OCI-M1 (cell line): Measurements from ENCODE around the gene CDK18.
A peak's percentile ranks its signal among the peaks of the same experiment; 100 is the strongest.
"Not testable (repeated sequence)": the region's sequence is repeated elsewhere in the genome, so short reads cannot be mapped to it uniquely, and the experiment has no call there.

ENCODE experiments used
- DNase-seq: peaks from one replicate; lab custom pipeline; 2025; lab: John Stamatoyannopoulos, UW

Gene CDK18

GRCh38 chr1:205481218-205481617, 23.3 kb upstream of the CDK18 start:
- no peak for DNase-seq

DNA sequence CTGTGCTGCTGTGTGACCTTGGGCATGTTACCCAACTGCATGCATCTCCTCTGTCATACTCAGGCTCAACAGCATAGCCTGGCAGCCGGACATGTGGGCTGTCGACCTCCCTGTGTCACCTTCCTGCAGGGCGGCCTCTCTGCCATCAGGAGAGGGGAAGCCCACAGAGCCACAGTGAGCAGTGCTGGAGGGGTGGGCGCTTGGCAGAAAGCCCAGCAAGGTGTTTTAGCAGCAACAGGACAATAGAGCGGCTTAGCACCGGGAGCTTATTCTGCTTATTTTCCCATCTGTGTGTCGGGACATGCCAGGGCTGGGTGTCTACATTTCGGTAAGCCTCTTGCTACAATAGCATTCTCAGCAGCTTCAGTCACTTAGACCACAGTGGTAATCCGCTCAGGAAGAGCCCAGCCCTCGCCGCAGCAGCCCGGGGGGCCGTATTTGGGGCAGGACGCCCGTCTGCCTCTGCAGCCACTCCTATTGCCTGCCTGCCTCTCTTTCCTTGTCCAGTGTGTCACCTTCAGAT, 22.8 kb upstream of the CDK18 start:
- DNase-seq = no peak

DNA sequence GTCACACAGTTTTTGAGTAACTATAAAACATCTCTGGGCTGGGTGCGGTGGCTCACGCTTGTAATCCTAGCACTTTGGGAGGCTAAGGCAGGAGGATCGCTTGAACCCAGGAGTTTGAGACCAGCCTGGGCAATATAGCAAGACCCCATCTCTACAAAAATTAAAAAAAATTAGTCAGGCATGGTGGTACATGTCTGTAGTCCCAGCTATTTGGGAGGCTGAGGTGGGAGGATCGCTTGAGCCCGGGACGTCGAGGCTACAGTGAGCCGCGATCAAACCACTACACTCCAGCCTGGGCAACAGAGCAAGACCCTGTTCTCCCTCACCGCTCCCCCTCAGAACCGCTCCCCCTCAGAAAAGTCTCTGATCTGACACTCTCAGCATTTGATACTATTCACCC, 21.9 kb upstream of the CDK18 start:
- DNase-seq = not testable (repeated sequence)

- no peak for DNase-seq
Measured at GRCh38 chr1:205483372-205483771, 21.1 kb upstream of the CDK18 start.

DNA sequence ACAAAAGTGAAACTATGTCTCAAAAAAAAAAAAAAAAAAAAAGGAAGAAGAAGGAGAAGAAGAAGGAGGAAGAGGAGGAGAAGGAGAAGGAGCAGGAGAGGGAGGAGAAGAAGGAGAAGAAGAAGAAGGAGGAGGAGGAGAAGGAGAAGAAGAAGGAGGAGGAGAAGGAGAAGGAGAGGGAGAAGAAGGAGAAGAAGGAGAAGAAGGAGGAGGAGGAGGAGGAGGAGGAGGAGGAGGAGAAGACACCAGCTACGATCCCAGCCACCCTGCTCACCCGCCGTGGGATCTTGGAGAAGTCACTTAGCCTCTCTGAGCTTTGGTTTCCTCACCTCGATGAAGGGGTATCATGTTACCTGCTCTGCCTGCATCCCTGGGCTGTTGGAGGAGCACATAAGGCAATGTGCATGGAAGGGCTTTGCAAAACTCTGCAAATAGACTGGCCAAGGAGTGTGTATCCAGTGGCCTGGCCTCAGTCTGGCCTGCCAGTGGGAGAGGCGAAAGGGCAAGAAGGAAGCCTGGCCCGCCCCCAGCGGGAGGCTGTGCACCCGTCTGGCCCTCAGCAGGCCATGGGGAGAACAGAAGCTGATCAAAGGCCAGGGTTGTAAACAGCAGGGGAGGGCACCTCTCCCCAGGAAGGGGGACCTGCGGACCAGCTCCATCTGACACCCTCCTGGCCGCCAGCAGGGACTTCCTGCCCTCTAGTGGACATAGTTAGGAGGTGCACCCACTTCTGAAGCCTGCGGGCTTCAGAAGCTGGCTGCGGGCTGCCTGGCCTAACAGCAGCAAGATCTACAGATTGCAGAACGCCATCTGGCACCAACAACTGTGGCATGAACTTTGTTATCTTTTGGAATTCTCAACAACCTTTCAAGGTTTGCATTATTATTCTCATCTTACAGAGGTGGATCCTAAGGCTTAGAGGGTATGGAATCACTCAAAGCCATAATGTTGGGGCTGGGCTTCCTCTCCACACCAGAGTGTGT, 19.2 kb upstream of the CDK18 start:
- DNase-seq = peak; percentile 85

DNA sequence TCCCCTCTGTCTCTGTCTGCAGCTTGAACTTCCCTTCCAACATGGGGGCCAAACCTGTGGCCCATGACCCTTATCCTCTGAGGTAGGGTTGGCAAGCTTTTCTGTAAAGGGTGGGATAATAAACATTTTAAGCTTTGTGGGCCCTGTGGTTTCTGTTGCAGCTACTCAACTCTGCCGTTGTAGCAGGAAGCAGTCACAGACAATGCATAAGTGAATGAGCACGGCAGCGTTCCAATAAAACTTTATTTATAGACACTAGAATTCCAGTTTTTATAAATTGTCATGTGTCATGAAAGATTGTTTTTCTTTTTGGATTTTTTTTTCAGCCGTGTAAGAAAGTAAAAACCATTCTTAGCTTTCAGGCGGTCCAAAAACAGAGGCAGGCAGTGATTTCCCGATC, 18.2 kb upstream of the CDK18 start:
- DNase-seq = no peak

GRCh38 chr1:205488074-205488723, 16.3 kb upstream of the CDK18 start:
- DNase-seq = peak; percentile 82

GRCh38 chr1:205491794-205492193, 12.7 kb upstream of the CDK18 start:
- no peak for DNase-seq

- no peak for DNase-seq
Measured at GRCh38 chr1:205492201-205492667, 12.2 kb upstream of the CDK18 start.

DNA sequence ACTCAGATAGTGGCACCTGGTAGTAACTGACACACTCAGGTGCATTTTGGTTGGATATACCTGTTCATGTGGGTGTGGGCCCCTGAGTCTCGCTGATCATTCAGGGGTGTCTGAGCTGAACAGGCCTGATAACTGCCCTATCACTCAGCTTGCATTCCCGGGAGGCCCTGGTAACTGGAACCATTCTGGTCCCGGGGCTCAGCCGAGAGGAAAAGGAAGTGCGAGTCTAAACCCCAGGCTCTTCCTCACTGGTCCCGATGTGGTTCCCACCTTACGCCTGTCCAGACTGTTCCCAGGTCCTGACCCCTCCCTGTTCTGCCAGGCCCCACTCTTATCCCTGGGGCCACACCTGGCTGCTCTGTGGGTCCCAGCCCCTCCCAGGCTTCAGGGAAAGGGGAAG, 11.7 kb upstream of the CDK18 start:
- no peak for DNase-seq

GRCh38 chr1:205493241-205494085, 11.0 kb upstream of the CDK18 start:
- peak; percentile 20 for DNase-seq

- DNase-seq = no peak
Measured at GRCh38 chr1:205494115-205494514, 10.4 kb upstream of the CDK18 start.

GRCh38 chr1:205495237-205495823, 9.1 kb upstream of the CDK18 start:
- no peak for DNase-seq

- DNase-seq = no peak
Measured at GRCh38 chr1:205496661-205497060, 7.8 kb upstream of the CDK18 start.

GRCh38 chr1:205497351-205497750, 7.1 kb upstream of the CDK18 start:
- DNase-seq = no peak

GRCh38 chr1:205499789-205500188, 4.7 kb upstream of the CDK18 start:
- no peak for DNase-seq

DNA sequence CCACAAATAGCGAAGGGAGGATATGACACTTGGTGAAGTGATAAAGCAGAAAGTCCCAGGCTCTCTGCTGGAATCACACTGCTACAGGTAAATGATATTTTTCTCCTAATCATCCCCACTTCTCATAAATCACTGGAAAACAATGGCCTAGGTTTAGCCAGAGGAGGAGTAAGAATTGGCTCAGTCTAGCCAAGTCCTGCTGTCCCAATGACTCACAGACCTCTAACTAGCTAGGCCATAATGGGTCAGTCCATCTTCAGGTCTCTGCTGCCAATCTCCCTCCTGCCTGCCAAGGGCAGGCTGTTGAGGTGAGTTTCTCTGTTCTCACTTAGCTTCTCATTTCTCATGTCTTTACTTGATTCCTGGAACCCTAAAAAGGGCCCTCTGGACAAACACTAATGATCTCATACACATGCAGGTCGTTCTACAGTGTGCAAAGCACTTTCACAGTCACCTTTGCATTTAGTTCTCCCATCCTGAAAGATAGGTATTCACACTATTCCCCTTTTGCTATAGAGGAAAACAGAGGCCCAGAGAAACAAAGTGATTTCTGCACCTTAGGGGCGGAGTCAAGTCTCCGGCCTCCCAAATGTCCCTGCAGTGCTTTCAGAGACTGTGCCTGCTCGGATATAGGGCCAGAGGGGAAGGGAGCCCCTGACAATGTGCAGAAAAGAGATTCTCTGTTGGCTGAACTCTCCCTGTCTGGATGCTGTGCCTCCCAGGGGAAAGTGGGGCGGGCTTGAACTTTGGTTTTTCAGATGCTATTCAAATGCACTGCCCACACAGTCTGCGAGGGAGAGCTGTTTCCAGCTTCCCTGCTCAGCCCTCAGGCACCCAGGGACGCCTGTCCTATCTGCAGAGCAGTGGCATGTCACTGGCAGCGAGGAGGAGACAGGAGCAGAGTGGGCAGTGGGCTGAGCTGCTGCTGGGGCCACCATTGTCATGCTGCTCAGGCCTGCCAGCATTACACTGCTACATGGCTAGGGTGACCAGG, 3.9 kb upstream of the CDK18 start:
- DNase-seq = no peak

DNA sequence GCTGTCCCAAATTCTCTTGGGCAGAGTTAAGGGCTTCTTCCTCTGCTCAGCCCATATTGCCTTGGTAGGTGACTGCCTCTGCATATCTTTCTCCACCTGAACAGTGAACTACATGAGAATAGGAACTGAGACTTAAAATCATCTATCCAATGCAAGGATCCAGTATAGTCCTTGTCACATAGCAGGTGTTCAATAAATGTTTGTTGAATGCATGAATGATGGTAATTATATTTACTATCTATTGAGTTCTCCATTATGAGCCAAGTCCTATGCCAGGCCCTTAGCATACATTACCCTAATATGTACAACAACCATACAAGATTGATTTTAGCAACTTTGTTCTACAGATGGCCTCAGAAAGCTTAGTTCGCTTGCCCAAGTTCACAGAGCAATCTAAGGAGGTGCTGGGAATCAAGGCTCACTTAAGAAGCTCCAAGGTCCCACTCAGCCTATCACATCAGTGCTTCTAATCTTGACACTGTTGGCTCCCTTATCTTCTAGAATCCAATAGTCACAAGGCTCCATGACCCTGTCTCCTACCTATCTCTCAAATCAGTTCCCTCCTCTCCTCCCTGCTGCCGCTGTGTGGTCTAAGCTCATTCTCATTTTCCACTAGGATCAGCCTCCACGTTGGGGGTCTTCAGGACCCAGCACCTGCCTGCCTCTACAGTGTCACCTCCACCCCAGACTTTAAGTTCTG, 2.2 kb upstream of the CDK18 start:
- no peak for DNase-seq

- no peak for DNase-seq
Measured at GRCh38 chr1:205502992-205503391, 1.5 kb upstream of the CDK18 start.
